HUES48 (cell line): ENCODE measurements around the gene DMBX1.

Experiments
- H3K27ac ChIP-seq: one replicate; pipeline ENCODE4 v1.7.0; 2013; ENCODE audit warnings: low read depth, low read length, inconsistent platforms
- H3K27me3 ChIP-seq: 2 replicates; pipeline ENCODE4 v1.6.1; 2013; ENCODE audit warnings: mild to moderate bottlenecking, low read length; ENCODE audit not compliant: control insufficient read depth, insufficient read depth
- H3K36me3 ChIP-seq: 2 replicates; pipeline ENCODE4 v1.6.1; 2013; ENCODE audit warnings: low read length; ENCODE audit not compliant: control insufficient read depth, insufficient read depth
- H3K4me1 ChIP-seq: 2 replicates; pipeline ENCODE4 v1.6.1; 2013; ENCODE audit warnings: mild to moderate bottlenecking, low read length; ENCODE audit not compliant: control insufficient read depth, insufficient read depth
- H3K4me3 ChIP-seq: 2 replicates; pipeline ENCODE4 v1.5.1; 2013; ENCODE audit warnings: mild to moderate bottlenecking, low read depth, low read length
- H3K9ac ChIP-seq: 2 replicates; pipeline ENCODE4 v1.6.1; 2013; ENCODE audit warnings: mild to moderate bottlenecking, low read depth, low read length, moderate library complexity
- H3K9me3 ChIP-seq: 2 replicates; pipeline ENCODE4 v1.6.1; 2013; ENCODE audit warnings: low read length; ENCODE audit not compliant: control insufficient read depth, insufficient read depth

The DMBX1 gene

GRCh38 chr1:46485564-46486431, 3.8 kb upstream of the DMBX1 start:
- H3K4me1 ChIP-seq, result peaks cover 27% of the 10 kb centered on the region
- no peaks in the 10 kb centered on the region for H3K36me3 ChIP-seq
- H3K27me3 ChIP-seq, result peaks cover 100% of the 10 kb centered on the region
- no peaks in the 10 kb centered on the region for H3K9me3 ChIP-seq
- peak overlapping the region; percentile 38; the same call in 1 of the 2 replicates for H3K4me3 ChIP-seq
- no peak overlapping the region for H3K9ac ChIP-seq
- no peak overlapping the region for H3K27ac ChIP-seq

- peaks cover 31% of the 10 kb centered on the region for H3K4me1 ChIP-seq
- no peak overlapping the region for H3K9ac ChIP-seq
- peaks cover 100% of the 10 kb centered on the region for H3K27me3 ChIP-seq
- no peak overlapping the region for H3K27ac ChIP-seq
- H3K4me3 ChIP-seq, result no peak overlapping the region
- no peaks in the 10 kb centered on the region for H3K36me3 ChIP-seq
- H3K9me3 ChIP-seq, result no peaks in the 10 kb centered on the region
Measured at GRCh38 chr1:46486432-46487015, 3.1 kb upstream of the DMBX1 start.

DNA sequence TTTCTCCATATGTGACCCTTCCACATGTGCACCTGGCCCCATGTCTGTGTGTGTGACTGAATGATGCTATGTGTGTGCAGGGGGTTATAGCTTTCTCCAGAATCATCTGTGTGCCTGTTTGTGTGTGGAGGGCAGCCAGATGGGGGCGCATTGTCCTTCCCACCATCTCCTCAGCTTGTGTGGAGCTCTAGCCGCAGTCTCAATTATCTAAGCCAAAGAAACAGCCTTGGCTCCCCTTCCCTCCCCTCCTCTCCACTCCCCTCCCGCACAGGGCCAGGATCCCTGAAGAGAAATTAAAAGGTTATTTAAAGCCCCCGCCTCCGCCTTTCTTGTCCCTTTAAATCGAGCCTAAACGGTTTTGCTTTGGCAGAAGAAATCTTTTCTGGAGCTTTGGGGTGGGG, 1.8 kb upstream of the DMBX1 start:
- Histone ChIP-seq H3K27ac (no peak overlapping the region), H3K4me1 (peaks cover 44% of the 10 kb centered on the region), H3K36me3 (no peaks in the 10 kb centered on the region), H3K4me3 (no peak overlapping the region), H3K9ac (no peak overlapping the region), H3K9me3 (no peaks in the 10 kb centered on the region), H3K27me3 (peaks cover 100% of the 10 kb centered on the region)

DNA sequence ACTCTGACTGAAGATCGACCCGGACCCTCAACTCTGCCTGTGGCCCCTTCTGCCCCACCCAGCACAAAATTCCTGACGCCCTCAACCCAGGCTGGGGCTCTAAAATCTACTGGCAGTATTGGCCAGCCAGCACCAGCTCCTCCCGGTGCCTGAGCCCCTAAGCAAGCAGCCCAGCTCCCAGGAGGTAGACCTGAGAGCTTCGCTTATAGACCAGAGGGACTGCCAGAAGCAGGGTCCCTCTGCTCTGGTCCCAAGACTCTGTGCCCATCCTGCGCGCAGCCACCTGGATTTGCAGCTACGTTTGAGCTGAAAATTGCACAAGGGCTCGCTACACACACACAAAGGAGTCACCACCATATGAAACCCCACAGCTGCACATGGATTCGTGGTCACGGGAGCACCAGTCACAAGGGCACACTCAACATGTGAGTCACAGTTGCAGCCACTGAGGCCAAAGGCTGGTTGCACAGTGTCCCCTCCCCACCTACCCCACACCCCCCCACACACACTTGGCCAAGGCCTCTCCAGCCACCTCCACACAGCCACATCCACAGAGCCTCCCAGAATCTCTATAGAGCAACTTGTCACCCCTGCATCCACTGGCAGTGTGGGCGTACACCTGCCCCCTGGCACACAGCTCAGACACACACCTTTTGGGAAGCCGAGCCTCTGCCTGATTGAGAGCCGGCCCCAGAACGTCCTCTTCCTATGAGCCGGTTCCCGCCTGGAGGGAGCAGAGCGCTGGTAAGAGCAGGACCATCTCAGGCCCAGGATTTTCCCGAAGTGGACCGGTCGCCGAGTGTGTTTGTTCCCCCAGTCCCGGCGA, 1.1 kb upstream of the DMBX1 start:
- peak overlapping the region; percentile 58 for H3K4me3 ChIP-seq
- H3K4me1 ChIP-seq, result peaks cover 49% of the 10 kb centered on the region
- H3K27ac ChIP-seq, result no peak overlapping the region
- H3K27me3 ChIP-seq, result peaks cover 100% of the 10 kb centered on the region
- H3K9me3 ChIP-seq, result no peaks in the 10 kb centered on the region
- H3K9ac ChIP-seq, result no peak overlapping the region
- no peaks in the 10 kb centered on the region for H3K36me3 ChIP-seq

DNA sequence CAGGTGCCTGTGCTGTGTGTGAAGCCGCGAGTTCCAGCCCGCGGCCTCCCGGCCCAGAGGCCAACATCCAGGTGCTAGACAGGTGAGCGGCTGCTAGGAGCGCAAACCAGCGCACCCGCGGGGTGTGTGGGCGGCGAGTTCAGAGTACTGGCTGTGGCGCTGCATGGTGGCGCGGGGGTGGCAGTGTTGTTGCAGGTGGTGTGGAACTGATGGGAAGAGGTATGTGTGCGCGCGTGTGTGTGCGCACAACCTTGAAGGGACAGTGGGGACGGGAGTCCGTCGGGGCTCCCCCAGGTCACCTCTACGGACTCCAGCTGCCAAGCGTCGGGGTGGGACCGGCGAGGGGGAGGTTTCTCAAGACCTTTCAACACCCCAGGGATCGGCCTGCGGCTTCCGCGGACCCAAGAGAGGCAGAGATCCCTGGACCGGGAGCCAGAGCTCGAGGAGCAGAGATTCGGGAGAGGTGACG, 433 bp upstream of the DMBX1 start:
- Histone ChIP-seq H3K27ac (no peak overlapping the region), H3K4me1 (peaks cover 53% of the 10 kb centered on the region), H3K27me3 (peaks cover 100% of the 10 kb centered on the region), H3K4me3 (peak overlapping the region; percentile 58), H3K9ac (no peak overlapping the region), H3K9me3 (no peaks in the 10 kb centered on the region), H3K36me3 (no peaks in the 10 kb centered on the region)

GRCh38 chr1:46490406-46490655, 695 bp downstream of the DMBX1 start:
- Histone ChIP-seq H3K36me3 (no peaks in the 10 kb centered on the region), H3K4me1 (peaks cover 53% of the 10 kb centered on the region), H3K27ac (no peak overlapping the region), H3K27me3 (peaks cover 100% of the 10 kb centered on the region), H3K4me3 (peak overlapping the region; percentile 58), H3K9me3 (no peaks in the 10 kb centered on the region), H3K9ac (no peak overlapping the region)

DNA sequence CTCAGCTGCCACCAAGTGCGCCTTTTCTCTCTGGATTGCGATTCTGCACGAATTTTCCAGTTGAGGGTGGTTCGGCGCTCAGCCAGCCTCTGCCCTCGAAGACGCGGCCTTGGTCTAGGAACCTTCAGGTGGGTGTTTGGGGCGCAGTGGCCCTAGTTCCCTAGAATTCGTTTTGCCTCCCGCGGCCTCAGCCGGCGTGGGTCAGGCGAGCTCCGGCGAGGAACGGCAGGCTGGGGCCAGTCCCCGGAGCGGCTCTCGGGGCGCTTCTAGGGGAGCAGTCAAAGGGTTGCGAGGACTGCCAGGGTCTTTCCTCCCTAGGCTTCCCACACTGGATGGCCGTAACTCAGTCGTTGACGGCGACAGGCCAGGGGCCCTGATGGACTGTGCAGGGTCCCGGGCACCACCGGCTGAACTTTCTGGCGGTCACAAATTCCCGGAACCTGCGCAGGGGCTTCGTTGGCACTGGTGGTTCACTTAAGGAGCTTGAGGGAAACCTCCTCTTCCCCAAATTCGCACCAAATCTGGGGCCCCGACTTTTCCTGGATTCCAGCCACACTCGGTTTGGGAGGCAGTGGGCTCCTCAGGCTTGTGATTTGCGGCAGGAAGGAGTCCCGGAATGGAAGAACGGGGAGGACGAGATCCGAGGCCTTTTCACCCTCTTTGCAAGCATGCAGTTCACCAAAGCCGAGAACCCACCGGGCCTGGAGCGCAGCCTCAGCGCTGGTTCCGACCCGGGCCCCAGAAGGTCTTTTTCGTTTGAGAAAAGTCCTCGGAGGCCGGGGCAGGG, 1.2 kb downstream of the DMBX1 start:
- H3K27ac ChIP-seq, result no peak overlapping the region
- peaks cover 53% of the 10 kb centered on the region for H3K4me1 ChIP-seq
- peaks cover 100% of the 10 kb centered on the region for H3K27me3 ChIP-seq
- no peaks in the 10 kb centered on the region for H3K36me3 ChIP-seq
- peak overlapping the region; percentile 47 for H3K4me3 ChIP-seq
- no peaks in the 10 kb centered on the region for H3K9me3 ChIP-seq
- no peak overlapping the region for H3K9ac ChIP-seq

- no peak overlapping the region for H3K27ac ChIP-seq
- peaks cover 100% of the 10 kb centered on the region for H3K27me3 ChIP-seq
- H3K9me3 ChIP-seq, result no peaks in the 10 kb centered on the region
- no peak overlapping the region for H3K9ac ChIP-seq
- H3K36me3 ChIP-seq, result no peaks in the 10 kb centered on the region
- H3K4me1 ChIP-seq, result peaks cover 48% of the 10 kb centered on the region
- no peak overlapping the region for H3K4me3 ChIP-seq
Measured at GRCh38 chr1:46491443-46492268, 2.0 kb downstream of the DMBX1 start.

DNA sequence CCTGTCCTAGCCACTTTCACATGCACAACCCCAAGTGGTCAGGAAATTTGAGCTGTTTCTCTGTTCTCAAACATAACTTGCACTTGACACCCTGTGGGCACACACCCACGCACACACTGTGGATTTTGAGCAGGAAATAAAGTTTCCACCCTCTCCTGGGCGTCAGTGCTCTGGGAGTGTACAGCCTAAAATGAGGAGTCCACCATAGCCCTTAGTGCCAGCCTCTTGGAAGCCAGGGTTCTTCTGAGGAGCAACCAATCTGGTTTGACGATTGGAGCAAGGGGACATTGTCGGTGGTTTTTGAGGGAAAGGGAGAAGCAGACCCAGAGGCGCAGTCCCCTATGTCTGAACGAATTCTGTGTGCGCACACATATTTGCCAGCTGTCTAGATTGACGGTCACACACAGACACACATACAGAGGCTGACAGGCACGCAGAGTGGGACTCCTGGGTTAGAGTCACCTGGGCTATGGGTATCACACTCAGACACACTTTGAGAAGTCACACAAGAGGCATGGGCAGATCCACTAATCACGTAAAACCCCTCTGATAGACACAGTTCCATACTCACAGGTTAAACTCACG, 2.7 kb downstream of the DMBX1 start:
- Histone ChIP-seq H3K36me3 (no peaks in the 10 kb centered on the region), H3K9ac (no peak overlapping the region), H3K4me3 (0 out of 2 replicates have a peak overlapping the region, but pooled peaks have one; percentile 31), H3K4me1 (peaks cover 48% of the 10 kb centered on the region), H3K9me3 (no peaks in the 10 kb centered on the region), H3K27me3 (peaks cover 100% of the 10 kb centered on the region), H3K27ac (no peak overlapping the region)
